NCI-H1694 (cell line): ENCODE results near the gene EPG5.

Source experiments
- DNase-seq: peaks from one replicate; lab custom pipeline; 2025; lab: John Stamatoyannopoulos, UW

Gene EPG5

DNA sequence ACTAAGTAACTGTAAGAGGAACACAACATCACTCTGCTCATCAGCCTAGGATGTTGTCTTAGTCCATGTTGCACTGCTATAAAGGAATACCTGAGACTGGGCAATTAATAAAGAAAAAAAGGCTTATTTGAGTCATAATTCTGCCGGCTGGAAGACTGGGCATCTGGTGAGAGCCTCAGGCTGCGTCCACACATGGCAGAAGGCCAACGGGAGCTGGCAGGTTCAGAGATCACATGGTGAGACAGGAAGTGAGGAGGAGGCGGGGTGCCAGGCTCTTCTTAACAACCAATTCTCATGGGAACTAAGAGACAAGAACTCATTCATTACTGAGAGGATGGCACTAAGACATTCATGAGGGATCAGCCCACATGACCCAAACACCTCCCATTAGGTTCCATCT lies 46.8 kb downstream of the EPG5 start:
- DNase-seq, result peak; percentile 2

DNA sequence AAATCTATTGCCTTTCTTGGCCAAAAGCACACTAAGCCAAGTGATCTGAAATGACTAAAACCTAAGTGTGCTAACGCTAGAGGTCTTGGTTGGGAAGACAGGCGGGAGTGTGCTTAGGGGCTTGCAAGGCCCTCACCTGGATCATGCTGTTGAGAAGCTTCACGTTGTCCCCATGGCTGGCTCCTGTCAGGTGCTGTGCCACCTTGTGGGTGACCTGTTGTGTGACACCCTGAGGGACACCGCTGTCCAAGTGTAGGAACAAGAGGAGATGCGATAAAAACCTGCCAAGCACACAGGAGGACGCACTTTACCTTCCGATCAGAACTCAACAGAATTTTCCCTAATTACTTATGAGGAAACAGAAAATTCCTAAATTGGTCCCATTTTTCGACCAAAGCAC lies 50.8 kb downstream of the EPG5 start:
- DNase-seq, result no peak

DNA sequence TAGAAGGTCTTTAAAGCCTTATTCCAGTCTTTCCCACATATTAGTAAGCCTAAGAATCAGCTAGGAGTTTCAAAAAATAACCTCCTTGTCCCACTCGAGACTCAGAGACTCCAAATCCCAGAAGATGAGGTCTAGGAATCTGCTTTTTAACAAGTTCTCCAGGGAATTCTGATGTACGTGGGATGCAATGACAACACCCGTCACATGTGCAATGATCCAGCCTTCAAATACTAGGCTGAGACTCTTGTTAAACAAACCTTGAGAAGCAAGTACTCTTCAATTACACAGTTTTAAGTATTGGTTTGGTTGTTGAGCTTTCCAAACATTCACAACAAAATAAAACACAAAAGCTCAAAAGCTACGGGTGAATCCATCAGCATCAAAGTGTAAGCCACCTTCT lies 53.9 kb downstream of the EPG5 start:
- DNase-seq, result no peak

DNA sequence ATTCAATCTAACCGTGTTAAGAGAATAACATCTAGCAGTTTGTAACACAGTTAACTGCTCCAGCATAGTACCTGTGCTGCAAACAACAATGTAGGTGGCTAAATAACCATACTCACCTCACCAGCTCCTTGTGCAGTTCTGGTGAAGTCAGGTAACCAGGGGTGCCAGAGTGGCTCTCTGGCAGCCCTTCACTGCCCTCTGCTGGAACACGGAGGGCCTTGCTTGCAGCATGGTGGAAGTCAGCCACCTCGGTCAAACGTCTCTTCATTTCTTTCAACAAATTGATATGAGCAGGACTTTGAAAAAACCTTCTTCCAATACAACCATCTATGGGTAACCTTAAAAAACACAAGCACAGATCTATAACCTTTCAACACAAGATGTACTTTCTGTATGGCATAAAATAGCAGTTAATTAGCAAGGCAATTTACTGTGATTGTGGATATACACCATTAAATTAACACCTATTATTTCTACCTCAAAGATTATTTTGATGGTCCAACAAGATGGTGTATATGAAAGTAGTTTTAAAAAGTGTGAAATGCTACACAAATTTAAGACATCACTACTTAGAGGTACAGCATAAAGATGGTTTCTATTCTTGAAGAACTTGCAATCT lies 56.6 kb downstream of the EPG5 start:
- DNase-seq, result peak; percentile 0

DNA sequence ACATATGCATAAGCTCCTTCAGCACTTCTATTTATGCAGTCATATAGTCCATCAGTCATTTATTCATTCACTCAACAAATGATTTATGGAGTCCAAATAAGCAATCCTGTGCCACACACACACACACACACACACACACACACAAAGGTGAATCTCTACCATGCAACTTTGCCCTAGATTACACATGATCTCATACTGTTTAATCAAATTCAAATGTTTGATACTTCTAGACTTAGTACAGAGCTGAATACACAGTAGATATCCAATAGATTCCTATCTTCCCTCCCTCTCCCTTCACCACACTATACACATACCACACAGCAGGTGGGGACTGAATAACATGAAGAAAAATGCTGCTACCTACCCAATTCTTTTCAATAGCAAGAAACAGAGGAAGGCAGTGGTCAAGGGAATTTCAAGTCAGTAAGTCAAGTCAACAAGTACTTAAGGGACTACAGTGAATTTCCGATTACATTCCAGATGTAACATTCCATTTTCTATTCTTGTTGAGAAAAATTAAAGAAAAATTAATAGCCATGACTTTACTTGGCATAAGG lies 65.4 kb downstream of the EPG5 start:
- DNase-seq, result no peak

DNA sequence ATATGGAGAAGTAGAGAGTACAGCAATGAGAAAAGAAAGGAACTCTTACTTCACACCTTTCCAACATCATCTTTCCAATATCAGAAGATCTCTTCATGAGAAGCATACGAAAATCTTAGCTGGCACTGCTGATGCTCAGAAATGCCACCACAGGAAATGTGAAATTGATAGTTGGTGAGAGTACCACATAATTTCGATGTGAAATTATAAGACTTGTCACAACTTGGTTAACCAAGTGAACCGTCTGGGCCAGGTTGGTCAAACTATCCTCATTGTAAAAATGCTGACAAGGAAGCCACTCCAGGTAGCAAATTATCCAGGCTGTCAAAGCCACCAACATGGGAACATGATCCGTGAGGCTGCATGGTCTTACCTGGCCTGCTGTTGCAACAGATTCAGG lies 66.5 kb downstream of the EPG5 start:
- no peak for DNase-seq

DNA sequence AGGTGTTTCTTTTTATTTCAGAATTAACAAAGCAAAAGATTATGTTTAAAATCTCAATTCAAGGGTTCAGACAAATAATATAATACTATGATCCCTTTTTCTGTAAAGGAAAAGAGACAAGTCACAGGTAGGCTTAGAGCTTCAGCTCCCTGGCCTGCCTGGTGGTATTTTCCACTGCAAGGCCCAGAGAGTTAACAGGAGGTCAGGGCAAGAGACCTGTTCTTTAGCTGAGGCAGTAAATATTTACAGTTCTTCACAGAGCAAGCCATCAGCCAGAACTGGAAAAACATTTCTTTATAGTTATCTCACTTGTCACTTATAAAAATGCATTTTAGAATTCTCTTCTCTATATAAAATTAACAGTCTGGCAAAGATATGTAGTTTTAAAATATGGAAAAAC lies 70.1 kb downstream of the EPG5 start:
- no peak for DNase-seq

DNA sequence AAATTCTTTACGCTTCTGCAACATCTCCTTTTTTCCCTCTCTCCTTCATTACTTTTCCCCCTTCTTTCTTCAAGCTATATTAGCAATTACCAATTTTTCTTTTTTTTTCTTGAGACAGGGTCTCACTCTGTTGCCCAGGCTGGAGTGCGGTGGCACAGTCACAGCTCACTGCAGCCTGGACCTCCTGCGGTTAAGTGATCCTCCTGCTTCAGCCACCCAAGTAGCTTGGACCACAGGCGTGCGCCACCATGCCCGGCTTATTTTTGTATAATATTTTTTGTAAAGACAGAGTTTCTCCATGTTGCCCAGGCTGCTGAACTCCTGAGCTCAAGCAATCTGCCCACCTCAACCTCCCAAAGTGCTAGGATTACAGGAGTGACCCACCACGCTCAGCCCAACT lies 70.7 kb downstream of the EPG5 start:
- DNase-seq, result no peak

DNA sequence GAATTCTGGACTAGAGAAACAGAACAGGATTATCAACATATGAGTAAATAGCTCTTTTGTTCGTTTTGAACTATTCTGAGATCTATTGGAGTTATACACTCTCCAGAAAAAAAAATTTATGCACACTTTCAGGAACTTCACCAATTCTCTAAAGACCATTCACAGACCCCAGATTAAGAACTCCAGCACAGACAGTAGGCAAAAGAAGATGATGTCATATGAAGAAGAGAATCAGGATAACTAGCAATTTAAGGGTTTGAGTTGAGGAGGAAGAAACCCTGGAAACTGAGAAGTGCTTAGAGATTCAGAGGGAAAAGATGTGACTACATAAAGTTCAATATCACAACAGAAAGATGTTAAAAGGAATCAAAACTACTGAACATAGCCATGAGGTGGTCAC lies 71.8 kb downstream of the EPG5 start:
- no peak for DNase-seq

DNA sequence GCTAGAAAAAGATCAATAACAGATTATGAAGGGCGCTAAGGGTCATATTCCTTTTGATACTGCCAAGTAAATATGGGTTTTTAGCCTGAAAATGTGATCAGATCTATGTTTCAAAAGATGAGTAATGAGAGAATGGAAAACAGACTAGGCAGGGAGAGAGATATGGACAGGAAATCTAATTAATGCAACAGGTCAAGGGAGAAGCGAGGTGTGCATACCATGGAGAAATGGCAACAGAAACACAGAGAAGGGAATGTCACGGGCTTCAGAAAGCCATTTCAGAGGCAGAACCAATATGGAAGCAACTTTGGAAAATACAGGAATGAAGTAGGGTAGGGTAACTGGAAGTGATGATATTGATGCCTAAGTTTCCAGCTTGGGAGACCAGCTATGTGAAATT lies 72.3 kb downstream of the EPG5 start:
- DNase-seq, result no peak

DNA sequence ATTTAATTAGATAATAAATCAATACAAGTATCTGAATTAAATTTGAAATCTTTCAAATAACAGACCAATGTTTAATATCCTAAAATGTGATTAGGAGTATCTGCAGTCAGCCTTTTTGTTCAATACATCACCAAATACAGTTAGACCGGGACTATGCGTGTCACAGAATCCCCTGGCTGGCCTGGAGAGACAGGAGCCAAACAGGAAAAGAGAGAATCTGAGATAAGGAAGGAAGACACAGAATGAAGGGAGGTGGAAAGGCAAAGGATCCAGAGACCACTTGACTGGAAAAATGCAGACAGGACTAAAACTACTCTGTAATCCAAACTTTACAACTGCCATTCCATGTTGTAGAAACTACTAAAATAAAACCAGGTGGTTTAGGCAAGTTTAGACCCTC lies 75.3 kb downstream of the EPG5 start:
- no peak for DNase-seq

DNA sequence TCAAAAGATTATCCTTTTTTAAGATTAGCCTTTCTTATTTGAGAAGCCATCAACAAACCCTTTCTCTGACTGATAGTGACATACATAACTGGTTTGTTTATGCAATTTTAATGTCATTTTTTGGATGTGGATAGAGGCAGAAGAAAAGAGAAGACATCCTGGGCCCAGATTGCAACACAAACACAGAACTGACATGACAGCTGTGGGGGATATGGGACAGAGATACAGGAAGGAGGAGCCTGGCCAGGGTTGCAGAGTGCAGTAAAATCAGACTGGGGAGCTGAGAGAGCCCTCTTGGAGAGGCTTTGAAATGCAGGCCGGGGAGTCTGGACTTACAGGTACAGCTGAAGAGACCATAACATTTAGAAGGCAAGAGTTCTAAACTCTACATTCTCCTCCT lies 76.5 kb downstream of the EPG5 start:
- DNase-seq, result no peak

DNA sequence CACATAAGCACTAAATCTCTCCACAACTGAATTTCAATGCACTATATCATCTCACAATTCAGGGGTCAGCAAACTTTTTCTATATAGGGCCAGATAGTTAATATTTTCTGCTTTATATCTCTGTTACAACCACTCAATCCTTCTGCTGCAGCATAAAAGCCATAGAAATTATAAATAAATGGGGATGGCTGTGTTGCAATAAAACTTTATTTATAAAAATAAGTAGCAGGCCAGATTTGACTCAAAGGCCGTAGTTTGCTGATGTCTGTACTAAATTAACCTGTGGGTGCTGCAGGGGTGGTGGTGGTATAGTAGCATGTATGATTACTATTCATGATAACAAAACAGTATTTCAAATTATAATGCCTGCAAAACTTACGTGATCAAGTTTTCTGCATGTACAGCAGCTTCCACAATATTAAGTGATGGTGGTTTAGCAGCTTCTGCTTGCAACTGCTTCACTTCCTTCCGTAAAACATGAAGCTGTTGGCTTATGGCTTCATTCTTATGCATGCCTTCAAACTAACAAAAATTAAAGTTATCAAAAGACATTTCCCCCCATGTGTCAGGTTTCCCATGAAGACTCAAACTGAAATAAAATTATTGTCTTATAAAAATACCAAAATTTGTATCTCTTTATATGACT lies 77.6 kb downstream of the EPG5 start:
- DNase-seq, result no peak

DNA sequence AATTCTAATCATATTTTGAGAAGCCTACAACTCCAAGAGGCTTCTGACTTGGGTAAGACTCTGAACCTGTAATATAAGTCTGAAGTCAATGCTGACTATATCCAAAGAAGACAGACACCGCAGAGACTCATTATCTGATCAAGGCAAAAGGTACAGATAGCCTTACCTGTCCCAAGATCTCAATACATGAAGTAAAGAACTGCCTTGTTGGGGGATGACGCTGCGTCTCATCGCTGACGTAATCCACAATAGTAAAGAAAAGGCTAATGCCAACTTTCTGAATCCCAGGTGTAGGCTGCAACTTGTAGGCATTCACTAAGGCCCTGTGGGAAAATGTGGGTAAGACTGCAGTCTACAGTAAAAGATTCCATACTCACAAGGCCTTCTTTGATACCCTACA lies 79.5 kb downstream of the EPG5 start:
- no peak for DNase-seq

DNA sequence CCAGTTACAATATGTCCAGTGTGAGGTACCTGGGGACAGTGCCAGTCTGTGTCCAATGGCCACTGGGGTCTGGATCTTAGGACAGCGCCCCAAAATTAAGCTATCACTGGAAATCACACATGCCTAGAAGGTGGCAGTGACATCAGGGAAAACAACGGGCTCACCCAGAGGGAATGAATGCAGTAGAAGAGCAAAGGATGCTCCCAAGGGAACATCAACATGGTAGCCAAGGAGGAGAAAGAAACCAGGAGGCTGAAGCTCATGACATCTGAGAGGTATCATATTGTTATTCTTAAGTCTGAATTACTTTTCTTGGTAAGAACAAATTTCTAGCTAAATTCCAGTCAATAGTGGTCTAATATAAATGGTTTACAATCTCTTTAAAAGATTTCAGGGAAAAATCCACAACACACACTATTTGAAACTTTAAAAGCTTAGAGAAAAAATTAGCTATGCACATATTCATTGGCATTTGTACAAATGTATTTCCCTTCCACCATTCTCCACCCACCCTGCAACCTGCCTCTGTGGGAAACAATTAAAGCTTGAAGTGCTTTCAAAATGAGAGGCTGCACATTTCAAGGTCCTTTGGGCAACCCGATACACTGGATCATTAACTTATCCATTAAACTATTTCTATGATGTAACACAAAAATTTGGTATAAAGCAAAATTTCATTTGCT lies 86.1 kb downstream of the EPG5 start:
- DNase-seq, result no peak

DNA sequence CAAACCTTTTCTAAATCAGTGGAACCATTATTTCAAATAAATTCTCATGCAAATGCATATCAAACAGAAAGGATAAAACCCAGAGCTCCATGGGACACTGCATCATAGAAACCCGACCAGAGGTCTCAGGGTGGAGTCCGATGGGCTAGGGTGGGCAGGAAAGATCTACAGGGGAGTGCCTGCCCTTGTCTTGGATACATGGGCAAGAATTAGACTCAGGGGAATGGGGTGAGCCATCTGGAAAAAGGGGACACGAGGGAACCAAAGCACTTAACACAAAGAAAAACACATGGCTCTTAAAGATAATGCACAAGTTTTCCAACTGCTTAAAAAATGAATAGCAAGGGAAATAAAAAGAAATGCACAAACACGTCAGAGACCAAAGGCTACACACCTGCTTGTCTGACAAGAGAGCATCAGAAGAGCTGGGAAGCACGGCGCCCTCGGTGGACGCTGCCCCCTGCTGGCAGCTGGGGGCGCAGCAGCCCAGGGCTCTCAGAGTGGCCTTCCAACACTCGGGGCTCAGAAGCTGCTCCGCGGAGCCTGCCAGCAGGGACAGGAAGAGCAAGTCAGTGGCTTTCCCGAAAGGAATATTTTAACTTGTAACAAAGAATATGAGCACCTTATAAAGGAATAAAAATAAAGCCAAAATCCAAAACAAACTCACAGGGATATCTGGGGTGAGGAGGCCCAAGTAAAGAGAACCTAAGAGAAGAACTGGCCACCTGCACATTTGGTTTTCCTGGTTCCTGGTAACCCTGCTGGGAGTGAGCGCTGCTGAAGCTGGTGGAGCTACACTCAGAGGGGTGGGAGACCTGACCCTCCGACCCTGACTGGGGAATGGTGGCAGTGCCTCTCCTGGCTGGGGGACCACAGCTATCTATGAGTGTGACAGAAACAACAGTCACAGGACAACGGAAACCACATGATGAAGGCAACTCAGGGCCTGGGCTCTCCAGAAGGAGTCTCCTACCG lies 87.2 kb downstream of the EPG5 start:
- peak; percentile 23 for DNase-seq

DNA sequence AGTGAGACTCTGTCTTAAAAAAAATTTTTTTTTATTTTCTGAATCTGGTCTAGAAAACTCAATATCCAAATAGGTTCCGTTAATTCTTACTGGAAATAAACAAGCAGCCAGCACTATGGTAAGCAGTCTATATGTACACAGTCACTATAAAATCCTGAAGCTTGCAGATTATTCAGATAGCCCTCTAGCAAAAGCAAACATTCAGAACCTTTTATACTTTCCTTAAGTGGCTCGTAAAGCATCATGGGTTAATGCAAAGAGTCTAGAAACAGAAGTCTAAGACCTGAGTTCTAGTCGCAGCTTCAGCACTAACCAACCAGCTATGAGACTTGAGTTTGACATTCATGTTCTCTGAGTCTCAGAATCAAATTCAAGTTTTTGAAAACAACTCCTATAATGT lies 89.7 kb downstream of the EPG5 start:
- DNase-seq, result no peak

DNA sequence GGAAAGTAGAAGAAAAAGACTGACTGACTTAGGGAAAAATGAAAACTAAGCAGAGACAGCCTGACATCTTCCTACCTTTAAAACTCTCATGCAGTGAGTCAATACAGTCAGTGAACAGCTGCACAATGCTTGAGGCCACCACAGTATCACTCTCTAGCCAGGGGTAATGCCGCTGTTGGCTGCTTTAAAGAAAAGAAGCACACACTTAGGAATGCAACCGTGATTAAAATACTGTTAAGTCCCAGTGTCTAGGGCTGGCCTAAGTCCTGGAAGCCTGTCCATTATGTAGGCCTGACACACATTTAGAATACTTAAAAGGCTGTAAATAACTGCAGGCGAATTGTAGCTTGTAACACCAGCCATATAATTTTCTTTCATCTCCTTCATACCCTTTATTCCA lies 91.0 kb downstream of the EPG5 start:
- DNase-seq, result no peak

DNA sequence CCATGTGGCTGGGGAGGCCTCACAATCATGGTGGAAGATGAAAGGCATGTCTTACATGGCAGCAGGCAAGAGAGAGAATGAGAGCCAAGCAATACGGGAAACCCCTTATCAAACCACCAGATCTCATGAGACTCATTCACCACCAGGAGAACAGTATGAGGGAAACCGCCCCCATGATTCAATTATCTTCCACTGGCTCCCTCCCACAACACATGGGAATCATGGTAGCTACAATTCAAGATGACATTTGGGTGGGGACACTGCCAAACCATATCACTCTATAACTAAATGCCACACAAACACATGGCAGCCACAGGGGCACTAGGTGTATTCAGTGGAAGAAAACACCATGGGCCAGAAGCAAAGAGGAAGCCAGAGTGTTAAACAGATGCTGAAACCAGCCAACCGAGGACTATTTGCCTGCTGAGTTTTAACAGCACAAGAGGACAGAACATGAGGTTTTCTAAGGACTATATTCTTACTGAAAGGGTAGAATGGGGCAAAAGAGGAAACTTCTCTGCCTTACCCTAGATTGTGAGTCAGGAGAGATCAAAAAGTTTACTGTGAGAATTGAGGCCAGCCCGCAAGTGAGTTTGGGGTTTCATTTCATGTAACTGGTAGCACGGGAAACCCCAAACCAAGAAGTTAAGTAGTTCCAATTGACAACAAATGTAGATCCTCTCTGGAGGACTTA lies 92.5 kb downstream of the EPG5 start:
- DNase-seq, result no peak

DNA sequence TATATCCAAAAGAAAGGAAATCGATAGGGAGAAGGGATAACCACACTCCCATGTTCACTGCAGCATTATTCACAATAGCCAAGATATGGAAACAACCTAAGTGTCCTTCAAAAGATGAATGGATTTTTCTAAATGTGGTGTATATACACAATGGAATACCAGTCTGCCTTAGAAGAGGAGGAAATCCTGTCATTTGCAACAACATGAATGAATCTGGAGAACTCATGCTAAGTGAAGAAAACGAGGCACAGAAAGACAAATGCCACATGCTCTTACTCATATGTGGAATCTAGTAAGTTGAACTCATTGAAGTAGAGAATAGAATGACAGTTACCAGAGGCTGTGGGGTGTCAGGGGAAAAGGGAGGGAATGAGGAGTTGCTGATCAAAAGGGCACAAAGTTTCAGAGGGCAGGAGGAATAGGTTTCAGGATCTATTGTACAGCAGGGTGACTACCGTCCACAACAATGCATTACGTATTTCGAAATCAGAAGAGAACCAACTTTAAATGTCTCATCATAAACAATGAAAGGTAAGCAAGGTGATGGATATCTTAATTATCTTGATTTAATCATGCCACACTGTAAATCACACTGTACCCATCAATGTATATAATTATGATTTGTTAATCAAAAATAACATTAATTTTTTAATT lies 95.6 kb downstream of the EPG5 start:
- no peak for DNase-seq

DNA sequence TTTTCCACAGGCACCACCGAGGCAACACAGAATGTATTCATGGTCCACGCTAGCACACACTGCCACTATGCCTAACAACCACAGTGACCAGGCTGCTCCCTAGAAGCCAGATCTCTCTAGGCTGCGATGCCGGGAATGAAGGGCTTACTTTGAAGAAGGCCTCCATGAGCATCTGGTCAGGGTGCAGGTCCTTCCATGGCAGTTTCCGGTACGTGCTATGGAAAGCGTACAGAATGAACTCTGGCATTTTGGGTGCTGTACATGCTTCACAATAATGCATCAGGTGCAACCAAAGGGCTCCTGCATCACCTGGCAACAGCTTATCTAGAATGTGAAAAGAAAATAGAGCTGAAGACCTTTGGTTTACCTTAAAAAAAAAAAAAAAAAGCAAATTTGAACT lies 96.7 kb downstream of the EPG5 start:
- no peak for DNase-seq
